H1 (cell line): ENCODE results near the gene LMTK3. TPM values are rescaled to one million over a fixed set of nuclear protein-coding genes. Genes with fewer than 3 reads are reported as not detected.
"Not testable (repeated sequence)": the region's sequence is repeated elsewhere in the genome, so short reads cannot be mapped to it uniquely, and the experiment has no call there.

Experiments
- CTCF ChIA-PET: fragments of 300-600 bp; sonication (Branson Sonifier 250); formaldehyde crosslinking; loops from one replicate; lab custom pipeline; 2021; ENCODE audit not compliant: partially characterized antibody; lab: Charles Lee
- POLR2A ChIA-PET: fragments of 300-600 bp; sonication (Branson Sonifier 250); formaldehyde crosslinking; loops from one replicate; lab custom pipeline; 2021; ENCODE audit warnings: inconsistent platforms; ENCODE audit not compliant: partially characterized antibody; lab: Charles Lee
- DNase-seq, 2 experiments: peaks; one replicate each; pipeline versions ENCODE4 v3.0.0 to v3.0.0-alpha.2; 2010 to 2022; ENCODE audit warnings: low spot score in 2 of 2, low read depth in 1 of 2, mixed read lengths in 1 of 2
- FAIRE-seq: peaks from 2 replicates; lab custom pipeline; 2011; peaks lifted over from hg19 to GRCh38; lab: Jason Lieb, UNC
- H2AFZ ChIP-seq: 2 replicates; pipeline ENCODE4 v1.8.1; 2012; ENCODE audit warnings: low read length, inconsistent platforms
- H2AK5ac ChIP-seq: 2 replicates; pipeline ENCODE4 v1.6.1; 2013; ENCODE audit warnings: low read depth, low read length
- H2BK120ac ChIP-seq: replicated peaks from 2 replicates; pipeline ENCODE3; 2013; ENCODE audit warnings: low read depth, low read length, inconsistent platforms
- H2BK12ac ChIP-seq: 2 replicates; pipeline ENCODE4 v1.6.1; 2013; ENCODE audit warnings: low read depth, low read length
- H2BK15ac ChIP-seq: 2 replicates; pipeline ENCODE4 v1.6.1; 2013; ENCODE audit warnings: low read length
- H2BK20ac ChIP-seq: 2 replicates; pipeline ENCODE4 v1.6.1; 2013; ENCODE audit warnings: low read length
- H2BK5ac ChIP-seq: 2 replicates; pipeline ENCODE4 v1.6.1; 2013; ENCODE audit warnings: low read depth, low read length
- H3K14ac ChIP-seq: 2 replicates; pipeline ENCODE4 v1.6.1; 2013; ENCODE audit warnings: inconsistent platforms; ENCODE audit not compliant: insufficient read length
- H3K18ac ChIP-seq: 2 replicates; pipeline ENCODE4 v1.6.1; 2013; ENCODE audit warnings: low read length; ENCODE audit errors: extremely low read depth
- H3K23ac ChIP-seq: 2 replicates; pipeline ENCODE4 v1.6.1; 2013; ENCODE audit warnings: inconsistent platforms; ENCODE audit not compliant: insufficient read length
- H3K23me2 ChIP-seq: 2 replicates; pipeline ENCODE4 v1.6.1; 2013; ENCODE audit warnings: low read depth, low read length
- H3K27ac ChIP-seq: 2 replicates; pipeline ENCODE4 v1.6.1; 2011; ENCODE audit warnings: low read depth, low read length, inconsistent platforms
- H3K27me3 ChIP-seq, 4 experiments: replicated peaks in 1 of 4; 1 replicate in 1 of 4; 2 replicates in 3 of 4; pipeline versions ENCODE4 v1.6.1 to v1.8.1; 2011 to 2013; ENCODE audit warnings: low read length in 3 of 4, mild to moderate bottlenecking in 3 of 4, inconsistent platforms in 2 of 4, mixed read lengths in 2 of 4, moderate library complexity in 1 of 4; ENCODE audit not compliant: control insufficient read depth in 3 of 4, insufficient read depth in 3 of 4; ENCODE audit errors: extremely low read depth in 1 of 4
- H3K36me3 ChIP-seq, 4 experiments: 2 replicates each; pipeline versions ENCODE4 v1.6.1 to v1.8.1; 2011 to 2013; ENCODE audit warnings: mild to moderate bottlenecking in 4 of 4, low read length in 3 of 4, moderate library complexity in 2 of 4, control low read depth in 1 of 4, inconsistent platforms in 1 of 4; ENCODE audit not compliant: insufficient read depth in 4 of 4, control insufficient read depth in 2 of 4
- H3K4ac ChIP-seq: replicated peaks from 2 replicates; pipeline ENCODE3; 2013; ENCODE audit warnings: low read length, low read depth, mixed read lengths, inconsistent platforms; ENCODE audit not compliant: insufficient read length
- H3K4me1 ChIP-seq, 4 experiments: replicated peaks in 1 of 4; 1 replicate in 1 of 4; 2 replicates in 3 of 4; pipeline versions ENCODE4 v1.6.1 to v1.8.1; 2011 to 2013; ENCODE audit warnings: low read length in 3 of 4, inconsistent platforms in 2 of 4, mixed read lengths in 1 of 4; ENCODE audit not compliant: insufficient read depth in 4 of 4, control insufficient read depth in 3 of 4
- H3K4me2 ChIP-seq, 2 experiments: 2 replicates each; pipeline versions ENCODE4 v1.6.1 to v1.8.1; 2011 to 2013; ENCODE audit warnings: low read depth in 2 of 2, low read length in 2 of 2, control low read depth in 1 of 2, inconsistent platforms in 1 of 2, mild to moderate bottlenecking in 1 of 2; ENCODE audit not compliant: insufficient read depth in 1 of 2
- H3K4me3 ChIP-seq, 4 experiments: fragments of 200-600, 300-600 bp in 1 of 4; sonication (generic), shearing (Covaris generic), sonication (Bioruptor Twin) in 1 of 4; 2 replicates each; pipeline versions ENCODE4 v1.5.1 to v1.8.1; 2011 to 2016; ENCODE audit warnings: low read length in 4 of 4, low read depth in 3 of 4, control low read depth in 2 of 4, inconsistent platforms in 2 of 4, mild to moderate bottlenecking in 2 of 4, mixed read lengths in 1 of 4, moderate library complexity in 1 of 4; ENCODE audit not compliant: insufficient read depth in 2 of 4; ENCODE audit errors: extremely low read depth in 1 of 4
- H3K56ac ChIP-seq: replicated peaks from 2 replicates; pipeline ENCODE3; 2013; ENCODE audit warnings: low read depth, mild to moderate bottlenecking, mixed read lengths, low read length, inconsistent platforms; ENCODE audit not compliant: insufficient read length
- H3K79me1 ChIP-seq: 2 replicates; pipeline ENCODE4 v1.6.1; 2013; ENCODE audit warnings: low read depth, low read length, control low read depth
- H3K79me2 ChIP-seq, 2 experiments: 2 replicates each; pipeline versions ENCODE4 v1.6.1 to v1.8.1; 2012 to 2013; ENCODE audit warnings: low read length in 2 of 2, mild to moderate bottlenecking in 2 of 2, inconsistent platforms in 1 of 2; ENCODE audit not compliant: insufficient read depth in 2 of 2, control insufficient read depth in 1 of 2
- H3K9ac ChIP-seq, 4 experiments: replicated peaks in 1 of 4; 1 replicate in 1 of 4; 2 replicates in 3 of 4; pipeline versions ENCODE4 v1.6.1 to v1.8.1; 2011 to 2013; ENCODE audit warnings: low read depth in 3 of 4, low read length in 3 of 4, control low read depth in 2 of 4, mild to moderate bottlenecking in 2 of 4, moderate library complexity in 2 of 4, inconsistent platforms in 1 of 4; ENCODE audit errors: extremely low read depth in 1 of 4
- H3K9me3 ChIP-seq, 2 experiments: 2 replicates each; pipeline versions ENCODE4 v1.6.1 to v1.8.1; 2012 to 2013; ENCODE audit warnings: mild to moderate bottlenecking in 2 of 2, moderate library complexity in 2 of 2, control low read depth in 1 of 2, inconsistent platforms in 1 of 2, low read depth in 1 of 2, low read length in 1 of 2, mixed read lengths in 1 of 2; ENCODE audit not compliant: insufficient read depth in 2 of 2
- H4K20me1 ChIP-seq, 2 experiments: replicated peaks in 1 of 2; 2 replicates each; pipeline versions ENCODE3 to v1.8.1; 2011 to 2013; ENCODE audit warnings: inconsistent platforms in 2 of 2, low read length in 2 of 2, mild to moderate bottlenecking in 1 of 2; ENCODE audit not compliant: insufficient read depth in 2 of 2, control insufficient read depth in 1 of 2
- H4K5ac ChIP-seq: 2 replicates; pipeline ENCODE4 v1.6.1; 2013; ENCODE audit warnings: low read length, low read depth, mixed read lengths, inconsistent platforms; ENCODE audit not compliant: insufficient read length
- H4K8ac ChIP-seq: 2 replicates; pipeline ENCODE4 v1.8.0; 2013; ENCODE audit warnings: mild to moderate bottlenecking, moderate library complexity, low read length, inconsistent platforms; ENCODE audit not compliant: insufficient read depth; ENCODE audit errors: extremely low read depth
- H4K91ac ChIP-seq: replicated peaks from 2 replicates; pipeline ENCODE3; 2013; ENCODE audit warnings: low read length, mixed read lengths, inconsistent platforms; ENCODE audit not compliant: insufficient read length
- FOSL1 ChIP-seq: IDR thresholded peaks from 2 replicates; pipeline ENCODE4 v1.6.1; 2011; ENCODE audit warnings: mild to moderate bottlenecking, low read depth, low read length, moderate library complexity; ENCODE audit not compliant: insufficient read depth
- POLR2A ChIP-seq, 2 experiments: IDR thresholded peaks; 1 replicate in 1 of 2; 2 replicates in 1 of 2; pipeline ENCODE4 v1.6.1; 2011; ENCODE audit warnings: low read depth in 2 of 2, low read length in 2 of 2, mild to moderate bottlenecking in 2 of 2; ENCODE audit errors: control extremely low read depth in 1 of 2
- POLR2AphosphoS5 ChIP-seq: IDR thresholded peaks from 2 replicates; pipeline ENCODE4 v1.6.1; 2011; ENCODE audit warnings: low read depth, low read length
- POU5F1 ChIP-seq: IDR thresholded peaks from 2 replicates; pipeline ENCODE4 v1.6.1; 2011; ENCODE audit warnings: low read depth, mild to moderate bottlenecking, low read length, moderate library complexity
- WGBS, 2 experiments: shearing (Covaris generic) in 1 of 2; methylation state at CpG; one replicate each; pipeline versions ENCODE4 v1.1.6 to v1.1.7; 2013 to 2015; ENCODE audit warnings: low lambda C conversion rate in 2 of 2, mixed read lengths in 2 of 2, inconsistent platforms in 1 of 2, low coverage in 1 of 2, missing lambda C conversion rate in 1 of 2; ENCODE audit not compliant: insufficient replicate concordance in 2 of 2, insufficient coverage in 1 of 2, insufficient read length in 1 of 2; ENCODE audit errors: extremely low coverage in 1 of 2, missing lambda C conversion rate in 1 of 2; 5-methylcytosine and 5-hydroxymethylcytosine counted together
- polyA plus RNA-seq, 7 experiments: library from polyadenylated mRNA; depleted of rRNA in 3 of 7; stranded (reverse) in 5 of 7; unstranded in 2 of 7; fragments of >200 nt in 5 of 7; fragments of 200-250 nt in 2 of 7; gene quantifications; 1 replicate in 5 of 7; 2 replicates in 1 of 7; 4 replicates in 1 of 7; pipeline versions ENCODE4 v1.2.1 to v1.2.3, GENCODE V29; 2011 to 2013; ENCODE audit warnings: missing spikeins in 2 of 7, mixed read lengths in 2 of 7
- total RNA-seq: library from RNA; stranded (reverse); fragmentation: NEBNext Ultra II Directional; extraction: Animal tissue kit (Norgen Biotek cat#: 25700); gene quantifications from 2 replicates; pipeline ENCODE4 v1.2.1, GENCODE V29; 2021

LMTK3 gene
- total and polyA plus RNA-seq, 2 of the 8 experiments (the other 6 are each of a cell fraction or from before 2014, with no cell fraction given): 2.7 to 12.4 TPM

DNA sequence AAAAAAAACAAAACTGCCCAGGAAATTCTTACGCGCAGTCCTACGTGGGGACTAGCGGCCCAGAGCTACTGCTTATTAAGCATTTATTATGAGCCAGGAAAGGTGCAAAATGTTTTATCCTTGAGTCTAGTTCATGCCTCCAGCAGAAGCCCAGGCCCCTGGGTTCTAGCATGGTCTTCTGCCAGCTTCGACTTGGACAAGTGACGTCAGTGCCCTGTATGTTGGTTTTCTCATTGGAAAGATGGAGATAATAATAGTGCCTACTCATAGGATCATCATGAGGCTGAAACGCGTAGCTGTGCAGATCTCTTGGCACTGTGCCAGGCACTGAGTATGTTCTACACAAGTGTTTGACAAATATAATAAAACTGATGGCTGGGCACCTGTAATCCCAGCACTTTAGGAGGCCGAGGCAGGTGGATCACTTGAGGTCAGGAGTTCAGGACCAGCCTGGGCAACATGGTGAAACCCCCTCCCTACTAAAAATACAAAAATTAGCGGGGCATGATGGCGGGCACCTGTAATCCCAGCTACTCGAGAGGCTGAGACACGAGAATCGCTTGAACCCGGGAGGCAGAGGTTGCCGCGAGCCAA, 28.0 kb upstream of the LMTK3 start (continued):
- no peak for TF ChIP-seq FOSL1
- TF ChIP-seq POLR2A (IDR thresholded peaks at IDR 0.05; ENCODE audit: control extremely low read depth in 1 of 2, low read depth in 2 of 2, low read length in 2 of 2): no peak
- no peak for TF ChIP-seq POU5F1
- no peak for TF ChIP-seq POLR2AphosphoS5

DNA sequence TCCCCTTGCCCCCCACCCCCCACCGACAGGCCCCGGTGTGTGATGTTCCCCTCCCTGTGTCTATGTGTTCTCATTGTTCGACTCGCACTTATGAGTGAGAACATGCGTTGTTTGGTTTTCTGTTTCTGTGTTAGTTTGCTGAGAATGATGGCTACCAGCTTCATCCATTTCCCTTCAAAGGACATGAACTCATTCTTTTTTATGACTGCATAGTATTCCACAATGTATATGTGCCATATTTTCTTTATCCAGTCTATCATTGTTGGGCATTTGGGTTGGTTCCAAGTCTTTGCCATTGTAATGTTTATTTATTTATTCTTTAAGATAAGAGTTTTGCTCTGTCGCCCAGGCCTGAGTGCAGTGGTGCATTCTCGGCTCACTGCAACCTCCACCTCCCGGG, 26.4 kb upstream of the LMTK3 start:
- not testable (repeated sequence) for H4K5ac ChIP-seq, H3K4me2 ChIP-seq, H3K79me1 ChIP-seq, H3K36me3 ChIP-seq, H3K4me1 ChIP-seq, H3K56ac ChIP-seq, H4K20me1 ChIP-seq, H3K23ac ChIP-seq, H3K18ac ChIP-seq, H2BK15ac ChIP-seq, H3K23me2 ChIP-seq, DNase-seq, H3K79me2 ChIP-seq, H2BK20ac ChIP-seq, FAIRE-seq, H3K9me3 ChIP-seq, H4K8ac ChIP-seq, H2BK12ac ChIP-seq, H3K4ac ChIP-seq, H2AFZ ChIP-seq, H4K91ac ChIP-seq, H3K14ac ChIP-seq, H3K9ac ChIP-seq, H3K4me3 ChIP-seq, H2BK5ac ChIP-seq, H2AK5ac ChIP-seq, H3K27ac ChIP-seq, H2BK120ac ChIP-seq, H3K27me3 ChIP-seq
- POLR2A ChIA-PET: interaction anchor here (0.7 to 1.4 kb wide), 3 partner anchors 15 to 68 kb away, joined by 3 read pairs; partner anchors contain the start of gene SULT2B1
- CTCF ChIA-PET: interaction anchor here (0.9 to 2.4 kb wide), 3 partner anchors 10 to 49 kb away, joined by 3 to 6 read pairs (median 3); no protein-coding TSS in a partner anchor
- WGBS, 2 experiments: 100% methylated on average over 6 of the region's 8 CpGs; no CpG with 5 or more reads in 1 of the 2 experiments
